ENCODE results near the gene DRC7. TPM values are rescaled to one million over a fixed set of nuclear protein-coding genes. Genes with fewer than 3 reads are reported as not detected.
"Not testable (repeated sequence)": the region's sequence is repeated elsewhere in the genome, so short reads cannot be mapped to it uniquely, and the experiment has no call there.

Gene DRC7
- total RNA-seq, 1 donor = 0.54 TPM

DNA sequence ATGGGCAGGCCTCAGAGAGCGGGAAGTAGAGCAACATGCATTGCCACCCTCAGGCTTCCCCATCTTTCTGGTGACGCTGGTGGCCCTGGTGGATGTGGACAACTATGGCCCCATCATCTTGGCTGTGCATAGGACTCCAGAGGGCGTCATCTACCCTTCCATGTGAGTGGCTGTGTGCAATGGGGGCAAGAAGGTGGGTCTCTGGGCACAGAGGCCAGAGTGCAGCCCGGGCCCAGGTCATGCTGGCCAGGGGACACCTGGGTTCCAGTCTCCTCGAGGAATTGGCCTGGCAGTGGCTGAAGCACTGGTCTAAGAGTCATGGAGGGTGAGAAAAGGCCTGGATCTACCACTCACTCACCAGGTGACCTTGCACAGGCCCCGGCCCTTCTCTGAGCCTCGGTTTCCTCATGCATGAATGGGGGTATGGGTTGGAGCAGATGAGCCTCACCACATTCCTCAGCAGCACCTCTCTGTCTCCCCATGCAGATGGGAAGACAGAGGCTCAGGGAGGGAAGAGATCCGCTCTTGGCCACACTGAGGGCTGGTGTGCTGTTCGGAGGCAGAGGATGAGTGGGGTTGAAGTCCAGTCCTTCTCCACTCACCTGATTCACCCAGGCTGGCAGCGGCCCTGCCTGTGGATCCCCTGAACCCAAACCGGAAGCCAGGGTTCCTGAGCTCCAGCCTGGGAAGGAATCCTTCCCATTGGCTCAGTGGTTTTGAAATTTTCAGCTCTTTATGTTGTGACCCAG, 33.7 kb upstream of the DRC7 start:
- no peak for DNase-seq (ENCODE audit: low read depth in 2 of 3, low spot score in 2 of 3)

DNA sequence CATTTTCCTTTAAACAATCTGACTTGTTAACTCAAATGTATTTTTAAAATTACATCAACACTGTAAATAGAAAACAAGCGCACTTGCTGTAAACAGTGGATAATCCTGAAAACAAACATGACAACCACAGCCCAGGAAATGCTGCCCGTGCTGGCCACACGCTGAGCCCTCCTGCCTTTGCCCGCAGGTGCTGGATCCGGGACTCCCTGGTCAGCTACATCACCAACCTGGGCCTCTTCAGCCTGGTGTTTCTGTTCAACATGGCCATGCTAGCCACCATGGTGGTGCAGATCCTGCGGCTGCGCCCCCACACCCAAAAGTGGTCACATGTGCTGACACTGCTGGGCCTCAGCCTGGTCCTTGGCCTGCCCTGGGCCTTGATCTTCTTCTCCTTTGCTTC, 33.1 kb upstream of the DRC7 start:
- DNase-seq (ENCODE audit: low read depth in 2 of 3, low spot score in 2 of 3) = no peak

DNA sequence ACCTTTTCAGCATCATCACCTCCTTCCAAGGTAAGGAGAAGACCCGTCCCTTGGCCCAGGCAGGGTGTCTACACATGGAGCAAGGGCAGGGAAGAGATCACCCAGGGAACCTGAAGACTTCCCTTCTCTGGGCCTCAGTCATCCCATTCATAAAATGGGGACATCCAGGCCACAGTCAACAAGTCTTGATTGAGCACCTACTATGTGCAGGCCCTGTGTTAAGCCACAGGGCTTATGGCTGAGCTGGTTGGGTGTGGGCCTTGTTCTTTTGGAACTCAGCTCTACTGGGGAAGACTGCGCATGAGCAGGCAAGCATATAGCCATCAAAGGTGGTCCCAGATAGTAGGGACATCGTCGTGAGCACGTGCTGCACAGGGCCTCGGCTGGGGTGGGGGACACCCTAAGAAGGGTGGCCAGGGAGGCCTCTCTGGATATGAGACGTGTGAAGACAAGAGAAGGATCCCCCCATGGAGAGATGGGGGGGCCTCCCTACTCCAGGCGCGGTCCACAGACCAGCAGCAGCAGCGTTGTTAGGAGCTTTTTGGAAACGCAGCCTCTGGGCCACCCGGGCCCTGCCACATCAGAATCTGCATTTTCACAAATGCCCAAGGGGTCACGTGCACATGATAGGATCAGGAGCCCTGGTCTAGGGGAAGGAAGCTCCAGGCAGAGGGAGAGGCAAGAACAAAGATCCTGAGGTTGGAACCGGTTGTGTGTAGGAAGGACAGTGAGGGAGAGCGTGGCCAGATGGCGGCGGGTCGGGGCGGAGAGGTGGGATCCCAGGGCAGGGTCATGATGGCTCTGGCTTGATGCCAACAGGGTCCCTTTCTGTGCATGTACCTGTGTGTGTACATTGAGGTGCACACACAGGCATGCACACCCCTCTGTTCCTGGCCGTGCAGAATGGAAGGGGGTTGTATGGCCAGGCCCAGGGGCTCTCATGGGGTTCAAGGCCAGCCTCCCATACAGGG, 32.4 kb upstream of the DRC7 start:
- DNase-seq (ENCODE audit: low read depth in 2 of 3, low spot score in 2 of 3) = no peak

DNA sequence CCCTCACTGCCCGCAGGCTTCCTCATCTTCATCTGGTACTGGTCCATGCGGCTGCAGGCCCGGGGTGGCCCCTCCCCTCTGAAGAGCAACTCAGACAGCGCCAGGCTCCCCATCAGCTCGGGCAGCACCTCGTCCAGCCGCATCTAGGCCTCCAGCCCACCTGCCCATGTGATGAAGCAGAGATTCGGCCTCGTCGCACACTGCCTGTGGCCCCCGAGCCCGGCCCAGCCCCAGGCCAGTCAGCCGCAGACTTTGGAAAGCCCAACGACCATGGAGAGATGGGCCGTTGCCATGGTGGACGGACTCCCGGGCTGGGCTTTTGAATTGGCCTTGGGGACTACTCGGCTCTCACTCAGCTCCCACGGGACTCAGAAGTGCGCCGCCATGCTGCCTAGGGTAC, 31.2 kb upstream of the DRC7 start:
- no peak for DNase-seq (ENCODE audit: low read depth in 2 of 3, low spot score in 2 of 3)

DNA sequence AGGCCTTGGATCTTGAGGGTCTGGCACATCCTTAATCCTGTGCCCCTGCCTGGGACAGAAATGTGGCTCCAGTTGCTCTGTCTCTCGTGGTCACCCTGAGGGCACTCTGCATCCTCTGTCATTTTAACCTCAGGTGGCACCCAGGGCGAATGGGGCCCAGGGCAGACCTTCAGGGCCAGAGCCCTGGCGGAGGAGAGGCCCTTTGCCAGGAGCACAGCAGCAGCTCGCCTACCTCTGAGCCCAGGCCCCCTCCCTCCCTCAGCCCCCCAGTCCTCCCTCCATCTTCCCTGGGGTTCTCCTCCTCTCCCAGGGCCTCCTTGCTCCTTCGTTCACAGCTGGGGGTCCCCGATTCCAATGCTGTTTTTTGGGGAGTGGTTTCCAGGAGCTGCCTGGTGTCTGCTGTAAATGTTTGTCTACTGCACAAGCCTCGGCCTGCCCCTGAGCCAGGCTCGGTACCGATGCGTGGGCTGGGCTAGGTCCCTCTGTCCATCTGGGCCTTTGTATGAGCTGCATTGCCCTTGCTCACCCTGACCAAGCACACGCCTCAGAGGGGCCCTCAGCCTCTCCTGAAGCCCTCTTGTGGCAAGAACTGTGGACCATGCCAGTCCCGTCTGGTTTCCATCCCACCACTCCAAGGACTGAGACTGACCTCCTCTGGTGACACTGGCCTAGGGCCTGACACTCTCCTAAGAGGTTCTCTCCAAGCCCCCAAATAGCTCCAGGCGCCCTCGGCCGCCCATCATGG, 30.5 kb upstream of the DRC7 start:
- no peak for DNase-seq (ENCODE audit: low read depth in 2 of 3, low spot score in 2 of 3)

DNA sequence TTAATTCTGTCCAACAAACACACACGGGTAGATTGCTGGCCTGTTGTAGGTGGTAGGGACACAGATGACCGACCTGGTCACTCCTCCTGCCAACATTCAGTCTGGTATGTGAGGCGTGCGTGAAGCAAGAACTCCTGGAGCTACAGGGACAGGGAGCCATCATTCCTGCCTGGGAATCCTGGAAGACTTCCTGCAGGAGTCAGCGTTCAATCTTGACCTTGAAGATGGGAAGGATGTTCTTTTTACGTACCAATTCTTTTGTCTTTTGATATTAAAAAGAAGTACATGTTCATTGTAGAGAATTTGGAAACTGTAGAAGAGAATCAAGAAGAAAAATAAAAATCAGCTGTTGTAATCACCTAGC, 30.0 kb upstream of the DRC7 start:
- no peak for DNase-seq (ENCODE audit: low read depth in 2 of 3, low spot score in 2 of 3)

DNA sequence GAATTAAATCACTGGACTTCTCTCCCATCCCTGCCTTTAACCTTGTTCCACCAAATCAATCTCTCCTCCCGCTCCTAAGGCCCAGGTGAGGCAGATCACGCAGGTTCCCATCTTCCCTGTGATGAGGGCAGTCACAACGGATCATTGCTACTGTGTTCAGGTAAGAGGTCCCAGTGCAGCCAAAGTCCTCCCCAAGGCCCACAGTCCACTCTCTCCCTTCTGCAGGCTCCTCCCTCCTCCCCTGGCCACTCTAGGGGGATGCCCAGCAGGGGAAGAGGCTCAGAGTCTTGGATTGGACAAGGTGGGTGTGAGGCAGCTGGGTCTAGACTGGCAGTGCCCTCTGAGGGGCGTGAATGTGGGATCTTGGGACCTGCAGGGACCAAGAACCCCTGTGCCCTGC, 29.1 kb upstream of the DRC7 start:
- no peak for DNase-seq (ENCODE audit: low read depth in 2 of 3, low spot score in 2 of 3)

DNA sequence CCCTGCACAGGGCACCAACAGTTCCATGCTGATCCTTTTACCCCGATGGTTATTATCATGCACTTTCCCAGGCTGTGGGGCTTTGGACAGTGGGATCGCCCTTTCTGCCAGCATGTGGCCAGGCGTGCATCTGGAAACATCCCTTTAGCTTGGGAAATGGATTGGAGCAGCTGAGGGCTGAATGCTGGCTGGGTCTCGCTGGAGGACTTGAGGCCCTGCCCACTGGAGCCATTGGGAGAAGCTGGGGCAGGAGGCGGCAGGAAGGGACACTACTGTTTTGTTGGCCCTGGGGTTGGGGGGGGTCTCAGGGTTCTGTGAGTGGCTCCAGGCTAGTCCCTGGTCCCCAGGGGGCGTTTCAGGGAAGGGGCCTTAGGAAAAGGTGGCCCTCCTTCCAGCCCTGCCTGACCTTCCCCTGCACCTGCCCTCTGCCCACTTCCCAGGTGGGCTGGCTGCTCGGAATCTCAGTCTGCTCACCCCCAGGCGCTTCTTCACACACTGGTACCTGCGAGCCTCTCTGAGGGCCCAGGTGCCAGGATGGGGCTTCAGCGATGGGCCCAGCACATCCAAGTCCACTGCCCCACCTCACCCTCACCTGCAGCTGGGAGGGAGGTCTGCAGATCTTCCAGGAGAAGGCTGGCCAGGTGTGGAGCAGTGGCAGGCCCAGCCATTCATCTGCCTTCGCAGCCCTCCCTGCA, 28.1 kb upstream of the DRC7 start:
- no peak for DNase-seq (ENCODE audit: low read depth in 2 of 3, low spot score in 2 of 3)

DNA sequence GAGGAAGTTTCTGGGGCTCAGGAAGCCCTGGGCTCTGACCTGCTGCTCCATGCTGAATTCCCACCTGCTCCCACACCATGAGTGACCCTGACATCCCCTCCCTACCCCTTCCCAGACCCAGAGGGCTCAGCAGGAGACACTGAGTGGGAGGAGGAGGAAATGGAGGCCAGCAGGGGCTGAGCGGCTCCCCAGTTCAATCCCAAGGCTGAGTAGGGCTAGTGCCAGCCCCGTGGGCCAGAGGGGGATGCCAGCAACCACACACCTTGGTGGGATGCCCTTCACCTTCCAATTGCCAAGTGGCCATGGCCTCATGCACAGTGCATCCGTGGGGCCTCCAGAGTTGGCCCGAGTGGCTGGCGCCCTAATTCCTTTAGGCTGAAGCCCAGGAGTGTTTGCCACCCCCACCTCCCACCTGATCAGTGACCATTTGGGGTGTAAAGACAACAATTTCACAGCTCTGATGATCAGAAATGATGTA, 27.5 kb upstream of the DRC7 start:
- DNase-seq (ENCODE audit: low read depth in 2 of 3, low spot score in 2 of 3) = no peak

DNA sequence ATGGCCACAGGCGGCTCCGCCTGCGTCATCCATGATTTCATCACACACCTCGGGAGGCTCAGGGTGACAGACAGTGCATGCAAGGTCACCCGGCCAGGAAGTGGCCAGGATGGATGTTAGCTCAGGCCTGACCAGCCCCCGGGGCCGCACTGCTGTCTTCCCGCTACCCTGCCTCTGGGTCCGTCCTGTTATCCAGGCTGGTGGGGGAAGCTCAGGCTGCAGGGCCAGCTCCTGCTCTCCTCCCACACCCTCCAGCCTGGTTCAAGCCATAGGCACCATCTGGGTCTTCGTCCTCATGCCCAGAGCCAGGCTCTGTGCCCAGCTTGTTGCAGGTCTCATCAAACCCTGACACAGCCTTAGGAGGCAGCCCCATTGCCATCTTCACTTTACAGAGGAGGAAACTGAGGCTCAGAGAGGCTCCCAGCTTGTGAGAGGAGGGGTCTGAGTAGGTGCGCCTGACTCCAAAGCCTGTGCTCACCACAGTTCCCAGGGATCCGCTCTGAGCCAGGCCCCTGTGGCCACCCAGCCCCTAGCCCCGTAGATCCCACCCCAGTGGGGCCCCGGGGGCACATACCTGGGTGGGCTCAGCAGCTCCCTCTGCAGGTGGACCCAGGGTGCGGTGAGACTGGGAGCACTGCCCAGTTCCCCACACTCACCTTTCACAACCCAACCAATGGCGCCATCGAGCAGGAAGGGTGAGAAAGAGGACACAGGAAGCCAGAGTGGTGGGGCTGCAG, 26.9 kb upstream of the DRC7 start:
- DNase-seq (ENCODE audit: low read depth in 2 of 3, low spot score in 2 of 3) = no peak

DNA sequence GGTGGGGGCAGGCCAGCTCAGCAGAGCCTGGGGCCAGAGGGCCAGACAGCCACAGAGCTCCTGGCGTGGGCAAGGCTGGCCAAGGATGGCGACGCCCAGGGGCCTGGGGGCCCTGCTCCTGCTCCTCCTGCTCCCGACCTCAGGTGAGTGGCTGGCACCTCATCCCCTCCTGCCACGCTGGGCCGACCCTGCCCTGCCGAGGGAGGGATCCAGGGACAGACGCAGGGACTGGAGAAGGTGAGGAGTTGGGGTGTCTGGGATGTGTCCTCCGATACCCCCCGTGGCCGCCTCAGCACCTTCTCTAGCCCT, 26.4 kb upstream of the DRC7 start, which contains the start of gene ADGRG3:
Gene ADGRG3, plus strand, starts transcription at position 44 of the 309 bp plus-strand sequence. Its CDS starts 42 bp downstream, at position 86.
- no peak for DNase-seq (ENCODE audit: low read depth in 2 of 3, low spot score in 2 of 3)

DNA sequence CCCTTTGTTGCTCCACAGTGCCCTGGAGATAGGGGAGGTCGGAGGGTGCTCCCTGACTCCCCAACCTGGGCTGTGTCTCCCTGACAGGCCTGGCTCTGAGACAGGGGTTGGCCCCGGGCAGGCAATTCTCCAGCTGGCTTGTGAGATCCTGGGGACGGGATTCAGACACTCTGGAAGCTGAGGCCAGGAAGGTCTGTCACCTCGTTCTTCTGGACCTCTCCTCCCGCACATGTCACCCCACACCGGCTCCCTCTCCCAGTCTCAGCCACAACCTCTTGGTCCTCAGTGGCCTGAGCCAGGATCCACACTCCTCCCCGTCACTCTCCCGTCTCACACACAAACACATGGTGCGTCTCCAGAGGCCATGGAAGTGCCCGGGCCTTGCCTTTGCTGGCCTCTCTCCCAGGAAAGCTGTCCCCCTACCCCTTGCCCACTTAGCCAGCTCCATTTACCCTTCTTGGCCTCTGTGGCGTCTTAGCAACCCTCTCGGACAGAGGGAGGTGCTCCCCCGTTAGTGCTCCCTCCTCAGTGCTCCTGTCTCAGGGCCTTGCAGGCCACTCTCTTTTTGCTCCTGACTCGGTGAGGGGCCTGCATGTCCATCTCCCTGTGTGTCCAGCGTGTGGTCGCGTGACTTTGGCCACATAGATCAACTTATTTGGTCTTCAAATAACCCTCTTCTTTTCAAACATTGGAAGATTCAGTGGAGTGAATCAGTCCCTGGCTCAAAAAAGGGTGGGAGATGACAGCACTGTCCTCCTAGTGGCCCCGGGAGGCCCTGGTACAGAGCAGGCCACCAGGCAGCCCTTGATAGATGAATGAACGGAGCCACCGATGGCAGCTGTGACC, 25.8 kb upstream of the DRC7 start:
- no peak for DNase-seq (ENCODE audit: low read depth in 2 of 3, low spot score in 2 of 3)

DNA sequence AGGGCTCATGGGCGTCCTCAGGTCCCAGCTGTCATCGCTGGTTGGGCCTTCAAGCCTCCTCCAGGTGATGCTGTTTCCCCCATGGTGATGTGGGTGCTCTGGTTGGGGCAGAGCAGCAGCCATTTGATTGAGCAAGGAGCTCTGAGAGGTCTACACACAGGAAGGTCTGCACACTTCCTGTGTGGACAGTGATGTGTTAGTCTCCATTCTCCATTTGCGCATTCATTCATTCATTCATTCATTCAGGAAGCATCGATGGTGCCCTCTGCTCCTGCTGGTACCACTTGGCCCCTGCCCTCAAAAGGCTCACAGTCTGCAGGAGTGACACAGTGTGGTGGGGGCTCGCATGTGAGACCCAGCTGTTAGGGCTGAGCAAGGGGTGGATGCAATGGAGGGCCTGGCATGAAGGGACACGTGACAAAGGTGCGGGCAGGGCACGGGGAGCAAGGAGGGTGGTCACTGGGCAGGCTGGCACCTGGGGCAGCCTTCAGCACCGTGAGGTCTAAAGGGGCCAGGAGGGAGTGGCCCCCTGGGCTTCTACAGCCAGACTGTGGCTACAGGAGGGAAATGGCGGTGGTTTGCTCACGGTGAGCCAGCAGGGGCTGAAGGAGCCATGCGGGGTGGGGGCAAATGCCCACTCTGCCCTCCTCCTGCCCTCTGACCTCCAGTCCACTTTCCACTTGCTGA, 25.0 kb upstream of the DRC7 start:
- no peak for DNase-seq (ENCODE audit: low read depth in 2 of 3, low spot score in 2 of 3)

DNA sequence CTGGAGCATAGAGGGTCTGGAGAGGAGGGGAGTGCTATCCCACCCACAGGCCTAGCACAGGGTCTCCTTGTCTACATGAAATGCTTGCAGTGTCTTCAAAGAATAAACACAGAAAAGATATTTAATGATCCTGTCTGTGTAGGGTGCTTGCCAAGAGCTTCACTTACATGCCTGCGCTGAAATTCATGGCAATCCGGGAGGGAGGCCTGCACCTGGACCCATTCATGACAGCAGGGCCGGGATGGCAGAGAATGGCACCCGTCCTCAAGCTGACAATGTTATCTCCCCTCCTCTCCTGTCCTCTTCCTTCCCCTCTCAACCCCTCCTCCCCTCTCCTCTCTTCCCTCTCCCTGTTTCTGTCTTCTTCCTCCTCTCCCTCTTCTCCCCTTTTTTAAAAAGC, 24.4 kb upstream of the DRC7 start:
- no peak for DNase-seq (ENCODE audit: low read depth in 2 of 3, low spot score in 2 of 3)

DNA sequence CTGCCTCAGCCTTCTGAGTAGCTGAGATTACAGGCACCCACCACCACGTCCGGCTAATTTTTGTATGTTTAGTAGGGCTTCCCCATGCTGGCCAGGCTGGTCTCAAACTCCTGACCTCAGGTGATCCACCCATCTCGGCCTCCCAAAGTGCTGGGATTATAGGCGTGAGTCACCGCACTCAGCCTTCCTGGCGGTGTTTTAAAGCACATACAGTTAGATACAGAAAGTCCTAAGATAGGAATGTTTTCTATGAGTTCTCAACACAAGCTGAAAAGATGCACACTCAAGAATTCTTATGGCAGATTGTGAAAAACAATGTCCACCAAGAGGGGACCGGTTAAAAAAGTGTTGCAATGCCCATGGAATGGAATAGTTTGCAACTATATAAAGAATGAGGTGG, 23.2 kb upstream of the DRC7 start:
- DNase-seq (ENCODE audit: low read depth in 2 of 3, low spot score in 2 of 3) = not testable (repeated sequence)

DNA sequence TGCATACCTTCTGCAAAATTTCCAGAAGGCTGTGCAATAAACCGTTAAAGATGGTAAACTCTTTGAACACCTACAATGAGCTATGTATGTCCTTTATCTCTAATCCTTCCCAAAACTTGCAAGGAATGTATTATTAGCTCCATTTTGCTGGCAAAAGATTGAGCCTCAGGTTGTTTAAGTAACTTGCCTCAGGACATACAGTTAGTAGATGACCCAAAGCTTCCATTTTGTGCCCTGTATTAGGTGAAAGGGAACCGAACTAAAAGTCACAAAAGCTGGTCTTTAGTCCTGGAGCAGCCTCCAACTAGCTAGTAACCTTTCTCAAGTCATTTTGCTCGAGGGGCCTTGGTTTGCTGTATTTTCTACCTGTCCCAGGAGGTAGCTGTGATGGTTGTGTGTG, 22.2 kb upstream of the DRC7 start:
- DNase-seq (ENCODE audit: low read depth in 2 of 3, low spot score in 2 of 3) = no peak

DNA sequence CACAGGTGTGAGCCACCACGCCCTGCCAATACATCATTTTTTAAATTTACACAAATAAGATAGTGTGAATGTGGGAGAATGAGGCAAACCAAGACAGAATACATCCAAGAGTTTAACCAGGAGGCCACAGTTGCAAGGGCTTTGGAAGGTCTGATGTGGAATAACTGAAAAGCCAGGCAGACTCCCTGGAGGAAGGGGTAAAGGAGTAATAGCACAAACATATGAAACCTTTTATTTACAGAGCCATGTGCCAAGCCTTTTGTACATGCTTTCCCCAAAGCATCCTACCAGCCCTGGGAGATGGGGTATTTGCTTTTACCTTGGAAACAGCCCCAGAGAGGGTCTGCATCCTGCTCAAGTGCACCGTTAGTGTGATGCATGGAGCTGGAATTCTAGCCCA, 21.8 kb upstream of the DRC7 start:
- no peak for DNase-seq (ENCODE audit: low read depth in 2 of 3, low spot score in 2 of 3)

DNA sequence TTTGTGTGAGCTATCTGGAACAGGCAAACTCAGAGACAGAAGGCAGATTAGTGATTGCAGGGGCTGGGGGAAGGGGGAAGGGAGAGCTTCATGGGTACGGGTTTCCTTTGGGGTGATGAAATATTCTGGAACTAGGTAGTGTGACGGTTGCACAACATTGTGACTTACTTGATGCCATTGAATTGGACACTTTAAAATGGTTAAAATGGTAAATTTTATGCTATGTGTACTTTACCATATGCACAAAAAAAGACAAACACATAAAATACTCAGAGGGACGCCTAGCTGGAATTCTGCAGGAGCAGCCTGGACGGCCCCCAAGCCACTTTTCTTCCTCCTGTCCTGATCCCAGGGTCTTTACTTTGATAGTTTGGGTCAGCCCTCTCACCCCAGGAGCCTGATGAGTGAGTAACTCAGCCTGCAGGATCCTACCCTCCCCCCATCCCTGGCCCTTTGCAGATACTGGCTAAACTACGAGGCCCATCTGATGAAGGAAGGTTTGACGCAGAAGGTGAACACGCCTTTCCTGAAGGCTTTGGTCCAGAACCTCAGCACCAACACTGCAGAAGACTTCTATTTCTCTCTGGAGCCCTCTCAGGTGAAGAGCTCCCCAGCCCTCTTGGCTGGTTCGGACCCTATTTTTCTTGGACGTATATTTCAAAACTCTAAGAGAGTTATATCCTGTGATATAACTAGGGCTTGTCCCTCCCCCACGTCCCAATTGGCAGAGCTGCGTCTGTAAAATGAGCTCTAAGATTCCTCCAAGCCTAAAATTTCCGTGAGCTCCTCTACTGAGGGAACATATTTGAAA, 18.7 kb upstream of the DRC7 start:
- peak in 1 of 3 donors; percentile 53 for DNase-seq (ENCODE audit: low read depth in 2 of 3, low spot score in 2 of 3)

Data from hematopoietic multipotent progenitor cell (in vitro differentiated cells).